AG09319 (cell line): ENCODE measurements around the gene KRTAP3-3.

Experiments used
- DNase-seq: peaks from one replicate; pipeline ENCODE4 v3.0.0-alpha.2; 2010; ENCODE audit warnings: low read depth; ENCODE audit errors: extremely low read depth
- TF ChIP-seq, protein P1 (sequence below): IDR thresholded peaks from 2 replicates; pipeline ENCODE4 v1.5.1; 2011; ENCODE audit warnings: low read depth, mild to moderate bottlenecking, inconsistent platforms, low read length, moderate library complexity

The KRTAP3-3 gene

DNA sequence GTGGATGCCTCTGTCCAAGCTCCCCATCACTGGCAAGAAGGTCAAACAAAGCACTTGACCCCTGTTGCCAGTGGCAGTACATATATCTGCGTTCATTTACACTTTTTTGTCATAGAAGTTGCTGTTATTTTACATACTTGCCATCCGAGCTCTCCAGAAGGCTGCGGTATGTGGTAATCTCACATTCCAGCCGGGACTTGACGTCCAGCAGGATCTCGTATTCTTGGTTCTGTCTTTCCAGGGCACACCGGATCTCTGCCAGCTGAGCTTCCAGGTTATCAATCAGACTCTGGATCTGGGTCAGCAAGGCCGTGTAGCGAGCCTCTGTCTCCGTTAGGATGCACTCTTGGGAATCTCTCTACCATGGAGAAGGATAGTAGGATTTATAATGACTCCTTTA is 33.8 kb downstream of the KRTAP3-3 start:
- no peak for DNase-seq
- TF ChIP-seq, protein P1, sequence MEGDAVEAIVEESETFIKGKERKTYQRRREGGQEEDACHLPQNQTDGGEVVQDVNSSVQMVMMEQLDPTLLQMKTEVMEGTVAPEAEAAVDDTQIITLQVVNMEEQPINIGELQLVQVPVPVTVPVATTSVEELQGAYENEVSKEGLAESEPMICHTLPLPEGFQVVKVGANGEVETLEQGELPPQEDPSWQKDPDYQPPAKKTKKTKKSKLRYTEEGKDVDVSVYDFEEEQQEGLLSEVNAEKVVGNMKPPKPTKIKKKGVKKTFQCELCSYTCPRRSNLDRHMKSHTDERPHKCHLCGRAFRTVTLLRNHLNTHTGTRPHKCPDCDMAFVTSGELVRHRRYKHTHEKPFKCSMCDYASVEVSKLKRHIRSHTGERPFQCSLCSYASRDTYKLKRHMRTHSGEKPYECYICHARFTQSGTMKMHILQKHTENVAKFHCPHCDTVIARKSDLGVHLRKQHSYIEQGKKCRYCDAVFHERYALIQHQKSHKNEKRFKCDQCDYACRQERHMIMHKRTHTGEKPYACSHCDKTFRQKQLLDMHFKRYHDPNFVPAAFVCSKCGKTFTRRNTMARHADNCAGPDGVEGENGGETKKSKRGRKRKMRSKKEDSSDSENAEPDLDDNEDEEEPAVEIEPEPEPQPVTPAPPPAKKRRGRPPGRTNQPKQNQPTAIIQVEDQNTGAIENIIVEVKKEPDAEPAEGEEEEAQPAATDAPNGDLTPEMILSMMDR = no peak

- TF ChIP-seq, protein P1 = no peak
- DNase-seq = no peak
Observed at GRCh38 chr17:40958086-40958953, 35.6 kb downstream of the KRTAP3-3 start.

DNA sequence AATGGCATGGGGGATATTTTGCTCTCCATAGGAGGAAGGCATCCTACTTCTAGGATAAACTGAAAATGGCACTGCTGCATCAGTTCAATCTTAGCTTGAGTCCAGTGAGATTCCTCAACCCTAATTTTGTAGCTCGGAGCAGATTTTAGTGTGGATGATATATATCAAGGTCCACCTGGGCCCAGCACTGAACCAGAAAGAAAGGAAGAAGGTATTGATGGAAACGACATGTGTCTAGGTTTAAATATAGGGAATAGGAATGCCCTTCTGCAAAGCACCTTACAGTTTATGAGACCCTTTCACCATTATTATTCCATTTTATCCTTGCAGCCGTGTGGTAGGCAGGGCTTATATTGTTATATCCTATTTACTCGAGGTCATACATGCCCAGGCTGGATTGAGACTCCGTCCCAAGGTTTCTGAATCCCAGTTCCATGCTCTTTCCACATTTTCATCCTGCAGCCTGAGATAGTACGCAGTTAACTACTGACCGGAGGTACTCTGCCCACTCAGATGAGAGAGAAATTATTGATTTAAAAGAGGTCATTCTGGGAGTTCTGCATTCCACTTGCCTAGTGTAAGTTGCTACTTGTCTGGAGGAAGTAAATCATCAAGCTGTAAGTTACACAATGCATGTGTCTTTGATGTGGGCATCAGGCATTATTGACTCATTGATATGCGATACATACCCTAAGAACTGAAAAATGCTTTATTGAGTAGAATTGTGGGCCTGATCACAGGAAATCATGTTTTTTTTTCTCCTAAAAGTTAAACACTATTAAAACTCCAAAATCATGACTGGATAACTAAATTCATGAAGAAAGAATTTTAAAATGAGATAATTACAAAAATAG is 37.3 kb downstream of the KRTAP3-3 start:
- TF ChIP-seq, protein P1 = no peak
- peak; percentile 84 for DNase-seq

DNA sequence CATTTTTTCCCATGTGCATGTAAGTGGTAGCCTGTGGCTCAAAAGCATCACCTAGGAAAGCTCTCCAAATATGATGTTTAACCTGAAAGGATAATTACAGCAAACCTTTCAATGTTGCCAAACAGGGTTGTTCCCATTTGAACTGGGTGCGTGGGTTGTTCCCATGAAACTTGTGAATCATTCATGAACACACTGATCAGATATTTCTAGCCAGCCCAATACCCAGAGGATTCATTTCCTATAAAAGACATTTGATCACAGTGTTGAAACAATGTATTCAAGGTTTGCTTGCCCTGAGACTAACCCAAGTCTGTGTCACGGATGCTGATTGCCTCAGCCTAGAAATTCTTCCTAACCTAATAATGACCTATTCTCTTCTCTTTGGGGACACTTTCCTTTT is 40.1 kb downstream of the KRTAP3-3 start:
- TF ChIP-seq, protein P1 = no peak
- peak; percentile 79 for DNase-seq

GRCh38 chr17:40952661-40953060 is 41.3 kb downstream of the KRTAP3-3 start:
- TF ChIP-seq, protein P1 = no peak
- peak; percentile 89 for DNase-seq

GRCh38 chr17:40952154-40952553 is 41.8 kb downstream of the KRTAP3-3 start:
- DNase-seq = no peak
- TF ChIP-seq, protein P1 = no peak
